ENCODE data around the gene ZNF331. TPM values are rescaled to one million over a fixed set of nuclear protein-coding genes. Genes with fewer than 3 reads are reported as not detected.

ZNF331 gene
- total and polyA plus RNA-seq, 2 of the 8 experiments (the other 6 are each of a cell fraction or from before 2014, with no cell fraction given), result 30.0 to 44.1 TPM

GRCh38 chr19:53546758-53547513, 9.0 kb downstream of the ZNF331 start (continued):
- TF ChIP-seq, protein P1, sequence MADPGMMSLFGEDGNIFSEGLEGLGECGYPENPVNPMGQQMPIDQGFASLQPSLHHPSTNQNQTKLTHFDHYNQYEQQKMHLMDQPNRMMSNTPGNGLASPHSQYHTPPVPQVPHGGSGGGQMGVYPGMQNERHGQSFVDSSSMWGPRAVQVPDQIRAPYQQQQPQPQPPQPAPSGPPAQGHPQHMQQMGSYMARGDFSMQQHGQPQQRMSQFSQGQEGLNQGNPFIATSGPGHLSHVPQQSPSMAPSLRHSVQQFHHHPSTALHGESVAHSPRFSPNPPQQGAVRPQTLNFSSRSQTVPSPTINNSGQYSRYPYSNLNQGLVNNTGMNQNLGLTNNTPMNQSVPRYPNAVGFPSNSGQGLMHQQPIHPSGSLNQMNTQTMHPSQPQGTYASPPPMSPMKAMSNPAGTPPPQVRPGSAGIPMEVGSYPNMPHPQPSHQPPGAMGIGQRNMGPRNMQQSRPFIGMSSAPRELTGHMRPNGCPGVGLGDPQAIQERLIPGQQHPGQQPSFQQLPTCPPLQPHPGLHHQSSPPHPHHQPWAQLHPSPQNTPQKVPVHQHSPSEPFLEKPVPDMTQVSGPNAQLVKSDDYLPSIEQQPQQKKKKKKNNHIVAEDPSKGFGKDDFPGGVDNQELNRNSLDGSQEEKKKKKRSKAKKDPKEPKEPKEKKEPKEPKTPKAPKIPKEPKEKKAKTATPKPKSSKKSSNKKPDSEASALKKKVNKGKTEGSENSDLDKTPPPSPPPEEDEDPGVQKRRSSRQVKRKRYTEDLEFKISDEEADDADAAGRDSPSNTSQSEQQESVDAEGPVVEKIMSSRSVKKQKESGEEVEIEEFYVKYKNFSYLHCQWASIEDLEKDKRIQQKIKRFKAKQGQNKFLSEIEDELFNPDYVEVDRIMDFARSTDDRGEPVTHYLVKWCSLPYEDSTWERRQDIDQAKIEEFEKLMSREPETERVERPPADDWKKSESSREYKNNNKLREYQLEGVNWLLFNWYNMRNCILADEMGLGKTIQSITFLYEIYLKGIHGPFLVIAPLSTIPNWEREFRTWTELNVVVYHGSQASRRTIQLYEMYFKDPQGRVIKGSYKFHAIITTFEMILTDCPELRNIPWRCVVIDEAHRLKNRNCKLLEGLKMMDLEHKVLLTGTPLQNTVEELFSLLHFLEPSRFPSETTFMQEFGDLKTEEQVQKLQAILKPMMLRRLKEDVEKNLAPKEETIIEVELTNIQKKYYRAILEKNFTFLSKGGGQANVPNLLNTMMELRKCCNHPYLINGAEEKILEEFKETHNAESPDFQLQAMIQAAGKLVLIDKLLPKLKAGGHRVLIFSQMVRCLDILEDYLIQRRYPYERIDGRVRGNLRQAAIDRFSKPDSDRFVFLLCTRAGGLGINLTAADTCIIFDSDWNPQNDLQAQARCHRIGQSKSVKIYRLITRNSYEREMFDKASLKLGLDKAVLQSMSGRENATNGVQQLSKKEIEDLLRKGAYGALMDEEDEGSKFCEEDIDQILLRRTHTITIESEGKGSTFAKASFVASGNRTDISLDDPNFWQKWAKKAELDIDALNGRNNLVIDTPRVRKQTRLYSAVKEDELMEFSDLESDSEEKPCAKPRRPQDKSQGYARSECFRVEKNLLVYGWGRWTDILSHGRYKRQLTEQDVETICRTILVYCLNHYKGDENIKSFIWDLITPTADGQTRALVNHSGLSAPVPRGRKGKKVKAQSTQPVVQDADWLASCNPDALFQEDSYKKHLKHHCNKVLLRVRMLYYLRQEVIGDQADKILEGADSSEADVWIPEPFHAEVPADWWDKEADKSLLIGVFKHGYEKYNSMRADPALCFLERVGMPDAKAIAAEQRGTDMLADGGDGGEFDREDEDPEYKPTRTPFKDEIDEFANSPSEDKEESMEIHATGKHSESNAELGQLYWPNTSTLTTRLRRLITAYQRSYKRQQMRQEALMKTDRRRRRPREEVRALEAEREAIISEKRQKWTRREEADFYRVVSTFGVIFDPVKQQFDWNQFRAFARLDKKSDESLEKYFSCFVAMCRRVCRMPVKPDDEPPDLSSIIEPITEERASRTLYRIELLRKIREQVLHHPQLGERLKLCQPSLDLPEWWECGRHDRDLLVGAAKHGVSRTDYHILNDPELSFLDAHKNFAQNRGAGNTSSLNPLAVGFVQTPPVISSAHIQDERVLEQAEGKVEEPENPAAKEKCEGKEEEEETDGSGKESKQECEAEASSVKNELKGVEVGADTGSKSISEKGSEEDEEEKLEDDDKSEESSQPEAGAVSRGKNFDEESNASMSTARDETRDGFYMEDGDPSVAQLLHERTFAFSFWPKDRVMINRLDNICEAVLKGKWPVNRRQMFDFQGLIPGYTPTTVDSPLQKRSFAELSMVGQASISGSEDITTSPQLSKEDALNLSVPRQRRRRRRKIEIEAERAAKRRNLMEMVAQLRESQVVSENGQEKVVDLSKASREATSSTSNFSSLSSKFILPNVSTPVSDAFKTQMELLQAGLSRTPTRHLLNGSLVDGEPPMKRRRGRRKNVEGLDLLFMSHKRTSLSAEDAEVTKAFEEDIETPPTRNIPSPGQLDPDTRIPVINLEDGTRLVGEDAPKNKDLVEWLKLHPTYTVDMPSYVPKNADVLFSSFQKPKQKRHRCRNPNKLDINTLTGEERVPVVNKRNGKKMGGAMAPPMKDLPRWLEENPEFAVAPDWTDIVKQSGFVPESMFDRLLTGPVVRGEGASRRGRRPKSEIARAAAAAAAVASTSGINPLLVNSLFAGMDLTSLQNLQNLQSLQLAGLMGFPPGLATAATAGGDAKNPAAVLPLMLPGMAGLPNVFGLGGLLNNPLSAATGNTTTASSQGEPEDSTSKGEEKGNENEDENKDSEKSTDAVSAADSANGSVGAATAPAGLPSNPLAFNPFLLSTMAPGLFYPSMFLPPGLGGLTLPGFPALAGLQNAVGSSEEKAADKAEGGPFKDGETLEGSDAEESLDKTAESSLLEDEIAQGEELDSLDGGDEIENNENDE (IDR thresholded peaks at IDR 0.05; ENCODE audit: insufficient replicate concordance, low read length), result no peak
- no peak for TF ChIP-seq CREB1 (IDR thresholded peaks at IDR 0.05)
- TF ChIP-seq SIX5 (IDR thresholded peaks at IDR 0.05; ENCODE audit: low read depth, low read length), result no peak
- TF ChIP-seq TCF12 (IDR thresholded peaks at IDR 0.05; ENCODE audit: low read depth, low read length), result no peak

All from H1 (cell line).